Nephron progenitor cell (in vitro differentiated cells): ENCODE results near the gene GLTP.

Experiments used
- DNase-seq: peaks from one replicate; pipeline ENCODE4 v3.0.0; 2021
- H3K27ac Mint-ChIP-seq: 2 replicates; pipeline ENCODE4 v1.8.0; 2021; ENCODE audit warnings: mild to moderate bottlenecking, moderate library complexity, mixed read lengths
- H3K27me3 Mint-ChIP-seq: 2 replicates; pipeline ENCODE4 v1.8.0; 2021; ENCODE audit warnings: mild to moderate bottlenecking, low read depth, mixed read lengths; ENCODE audit not compliant: poor library complexity
- H3K36me3 Mint-ChIP-seq: 2 replicates; pipeline ENCODE4 v1.8.0; 2021; ENCODE audit warnings: low read depth, mixed read lengths
- H3K4me1 Mint-ChIP-seq: 2 replicates; pipeline ENCODE4 v1.8.0; 2021; ENCODE audit warnings: mixed read lengths
- H3K4me3 Mint-ChIP-seq: 2 replicates; pipeline ENCODE4 v1.8.0; 2021; ENCODE audit warnings: mild to moderate bottlenecking, moderate library complexity, mixed read lengths
- H3K9me3 Mint-ChIP-seq: 2 replicates; pipeline ENCODE4 v1.8.0; 2021; ENCODE audit warnings: mild to moderate bottlenecking, moderate library complexity, mixed read lengths
- CTCF ChIP-seq: fragments of 200-600 bp; sonication (generic); IDR thresholded peaks from 2 replicates; pipeline ENCODE4 v1.5.0; 2021; ENCODE audit warnings: antibody characterized with exemption

GLTP gene

GRCh38 chr12:109827080-109827479 is 53.3 kb downstream of the GLTP start:
- Mint-ChIP-seq H3K9me3 (no peaks in the 10 kb centered on the region), H3K27me3 (peaks cover 2% of the 10 kb centered on the region), H3K4me3 (no peak overlapping the region), H3K27ac (no peak overlapping the region), H3K4me1 (peaks cover 16% of the 10 kb centered on the region), H3K36me3 (no peaks in the 10 kb centered on the region)
- DNase-seq = no peak
- no peak for TF ChIP-seq CTCF

GRCh38 chr12:109824731-109825130 is 55.6 kb downstream of the GLTP start:
- Mint-ChIP-seq H3K4me3 (no peak overlapping the region), H3K9me3 (no peaks in the 10 kb centered on the region), H3K4me1 (peaks cover 5% of the 10 kb centered on the region), H3K27me3 (no peaks in the 10 kb centered on the region), H3K27ac (no peak overlapping the region), H3K36me3 (no peaks in the 10 kb centered on the region)
- DNase-seq = no peak
- TF ChIP-seq CTCF = no peak

GRCh38 chr12:109822951-109823411 is 57.4 kb downstream of the GLTP start:
- TF ChIP-seq CTCF = no peak
- Mint-ChIP-seq H3K9me3 (no peaks in the 10 kb centered on the region), H3K27ac (no peak overlapping the region), H3K4me3 (no peak overlapping the region), H3K4me1 (peaks cover 5% of the 10 kb centered on the region), H3K27me3 (no peaks in the 10 kb centered on the region), H3K36me3 (no peaks in the 10 kb centered on the region)
- no peak for DNase-seq

GRCh38 chr12:109822416-109822815 is 57.9 kb downstream of the GLTP start:
- no peak for TF ChIP-seq CTCF
- Mint-ChIP-seq H3K9me3 (no peaks in the 10 kb centered on the region), H3K27ac (no peak overlapping the region), H3K4me3 (no peak overlapping the region), H3K36me3 (no peaks in the 10 kb centered on the region), H3K4me1 (peaks cover 5% of the 10 kb centered on the region), H3K27me3 (no peaks in the 10 kb centered on the region)
- DNase-seq = no peak

GRCh38 chr12:109821968-109822367 is 58.4 kb downstream of the GLTP start:
- H3K36me3 Mint-ChIP-seq = no peaks in the 10 kb centered on the region
- H3K4me1 Mint-ChIP-seq = peaks cover 5% of the 10 kb centered on the region
- no peaks in the 10 kb centered on the region for H3K27me3 Mint-ChIP-seq
- no peak for TF ChIP-seq CTCF
- DNase-seq = no peak
- no peak overlapping the region for H3K4me3 Mint-ChIP-seq
- H3K27ac Mint-ChIP-seq = no peak overlapping the region
- no peaks in the 10 kb centered on the region for H3K9me3 Mint-ChIP-seq

GRCh38 chr12:109820816-109821381 is 59.4 kb downstream of the GLTP start:
- TF ChIP-seq CTCF = no peak
- no peak overlapping the region for H3K27ac Mint-ChIP-seq
- H3K36me3 Mint-ChIP-seq = no peaks in the 10 kb centered on the region
- H3K27me3 Mint-ChIP-seq = no peaks in the 10 kb centered on the region
- peaks cover 5% of the 10 kb centered on the region for H3K4me1 Mint-ChIP-seq
- no peak for DNase-seq
- H3K9me3 Mint-ChIP-seq = no peaks in the 10 kb centered on the region
- H3K4me3 Mint-ChIP-seq = no peak overlapping the region
